Pancreas (tissue), 10 donors: ENCODE measurements around the gene GCGR. TPM values are rescaled to one million over a fixed set of nuclear protein-coding genes. Genes with fewer than 3 reads are reported as not detected.

ENCODE experiments used
- ATAC-seq, 4 donors: fragments of 200-7000 bp; cut with Tn5 transposase; one replicate each; pipeline versions ENCODE4 v1.8.0 to v1.9.1; 2020; ENCODE audit warnings: mild to moderate bottlenecking in 4 of 4, moderate library complexity in 4 of 4
- DNase-seq, 6 donors: peaks; one replicate each; pipeline ENCODE4 v3.0.0-alpha.2; 2020
- FAIRE-seq: peaks from 2 replicates; lab custom pipeline; 2012; peaks lifted over from hg19 to GRCh38; lab: Jason Lieb, UNC
- H3K27ac ChIP-seq, 4 donors: fragments of 200-600 bp; sonication (generic); 1 replicate in 3 of 4; 2 replicates in 1 of 4; pipeline versions ENCODE4 v1.5.0 to v1.8.0; 2020
- H3K27me3 ChIP-seq, 4 donors: fragments of 200-600 bp; one replicate each; pipeline ENCODE4 v1.8.0; 2021
- H3K36me3 ChIP-seq, 3 donors: fragments of 200-600 bp; sonication (generic) in 1 of 3; one replicate each; pipeline versions ENCODE4 v1.5.0 to v1.8.0; 2020 to 2021
- H3K4me1 ChIP-seq, 3 donors: fragments of 200-600 bp; one replicate each; pipeline ENCODE4 v1.8.0; 2021
- H3K4me3 ChIP-seq, 4 donors: fragments of 200-600 bp; sonication (generic) in 2 of 4; one replicate each; pipeline versions ENCODE4 v1.5.0 to v1.8.0; 2020 to 2021
- H3K9me3 ChIP-seq, 4 donors: fragments of 200-600 bp; one replicate each; pipeline ENCODE4 v1.8.0; 2021
- WGBS, 2 donors: extraction: QIAGEN DNeasy Blood & Tissue Kit; methylation state at CpG; one replicate each; pipeline ENCODE4 v1.1.7; 2013; 5-methylcytosine and 5-hydroxymethylcytosine counted together
- intact Hi-C, 3 donors: fragments of 100-400 bp; cut with DNase I; formaldehyde crosslinking; loops; one replicate each; pipeline versions ENCODE4 v1.11.1 to v1.14.2; 2022
- polyA plus RNA-seq, 2 donors: library from polyadenylated mRNA; stranded (reverse); fragments of 200-250 nt; gene quantifications; one replicate each; pipeline ENCODE4 v1.2.3, GENCODE V29; 2013
- total RNA-seq, 6 donors: library from RNA; stranded (reverse); fragmentation: NEBNext Ultra II Directional in 4 of 6; extraction: Animal tissue kit (Norgen Biotek cat#: 25700) in 4 of 6; gene quantifications; one replicate each; pipeline versions ENCODE4 v1.2.1 to v1.2.4, GENCODE V29; 2021 to 2023
- TF ChIP-seq, protein P1 (sequence below), 4 donors: fragments of 200-600 bp; sonication (generic) in 3 of 4; IDR thresholded peaks; one replicate each; pipeline versions ENCODE4 v1.5.0 to v1.8.0; 2021; ENCODE audit warnings: antibody characterized with exemption in 4 of 4
- donor health status: healthy with polysubstance abuse.
- donor health status: DM: no; HTN: no; CAD: no; lungs with moderate emphysema.
- donor health status: DM: no; HTN: no; CAD: no.
- donor health status: control.
- donor health status: control.
- donor health status: Bipolar disorder and iron deficiency.
- donor health status: DM: yes; HTN: yes; CAD: no.
- donor health status: DM: no; HTN: no; CAD: no.
- donor health status: DM: no; HTN: no; CAD: no.
- donor health status: DM: yes; HTN: yes; CAD: no.

Gene GCGR
- total and polyA plus RNA-seq, 8 donors = 0.28 to 22.7 (median 1.5) TPM; not detected in 1

DNA sequence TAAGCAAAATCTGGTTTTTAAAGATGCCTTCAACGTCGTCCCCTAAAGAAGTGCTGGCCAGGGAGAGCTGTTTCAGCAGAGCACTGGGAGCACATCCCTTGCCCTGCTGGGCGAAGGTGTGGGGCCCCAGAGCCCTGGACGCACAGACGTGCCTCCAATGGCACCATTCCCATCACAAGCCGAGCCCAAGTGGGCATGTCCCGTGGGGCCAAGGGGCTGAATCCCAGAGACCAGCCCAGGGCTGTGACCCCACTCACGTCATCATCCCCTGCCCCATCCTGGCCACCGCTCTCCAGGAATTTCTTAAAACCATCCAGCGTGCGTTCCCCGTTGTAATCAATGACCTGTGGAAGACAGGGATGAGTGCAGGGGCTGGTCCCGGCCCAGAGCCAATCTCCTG, 40.9 kb downstream of the GCGR start:
- WGBS, 2 donors = 77 to 78% methylated on average over 13 of the region's 13 CpGs
- TF ChIP-seq, protein P1, sequence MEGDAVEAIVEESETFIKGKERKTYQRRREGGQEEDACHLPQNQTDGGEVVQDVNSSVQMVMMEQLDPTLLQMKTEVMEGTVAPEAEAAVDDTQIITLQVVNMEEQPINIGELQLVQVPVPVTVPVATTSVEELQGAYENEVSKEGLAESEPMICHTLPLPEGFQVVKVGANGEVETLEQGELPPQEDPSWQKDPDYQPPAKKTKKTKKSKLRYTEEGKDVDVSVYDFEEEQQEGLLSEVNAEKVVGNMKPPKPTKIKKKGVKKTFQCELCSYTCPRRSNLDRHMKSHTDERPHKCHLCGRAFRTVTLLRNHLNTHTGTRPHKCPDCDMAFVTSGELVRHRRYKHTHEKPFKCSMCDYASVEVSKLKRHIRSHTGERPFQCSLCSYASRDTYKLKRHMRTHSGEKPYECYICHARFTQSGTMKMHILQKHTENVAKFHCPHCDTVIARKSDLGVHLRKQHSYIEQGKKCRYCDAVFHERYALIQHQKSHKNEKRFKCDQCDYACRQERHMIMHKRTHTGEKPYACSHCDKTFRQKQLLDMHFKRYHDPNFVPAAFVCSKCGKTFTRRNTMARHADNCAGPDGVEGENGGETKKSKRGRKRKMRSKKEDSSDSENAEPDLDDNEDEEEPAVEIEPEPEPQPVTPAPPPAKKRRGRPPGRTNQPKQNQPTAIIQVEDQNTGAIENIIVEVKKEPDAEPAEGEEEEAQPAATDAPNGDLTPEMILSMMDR (IDR thresholded peaks at IDR 0.05) = no peak
- ATAC-seq = no peak

GRCh38 chr17:81845361-81845760, 41.4 kb downstream of the GCGR start:
- no peak for FAIRE-seq
- Histone ChIP-seq H3K4me1 (peaks cover 0 to 15% (median 0%) of the 10 kb centered on the region in 3 donors), H3K27ac (no peak overlapping the region), H3K36me3 (peaks cover 18 to 71% (median 62%) of the 10 kb centered on the region in 3 donors), H3K27me3 (no peaks in the 10 kb centered on the region), H3K4me3 (no peak overlapping the region), H3K9me3 (no peaks in the 10 kb centered on the region)
- WGBS, 2 donors = 84 to 89% methylated on average over 13 of the region's 13 CpGs
- no peak for ATAC-seq
- DNase-seq = no peak
- intact Hi-C loops = no loop called here
- TF ChIP-seq, protein P1 (IDR thresholded peaks at IDR 0.05) = no peak

More for the DNA sequence above, 40.9 kb downstream of the GCGR start:
- Histone ChIP-seq H3K4me1 (peaks cover 0 to 15% (median 0%) of the 10 kb centered on the region in 3 donors), H3K9me3 (no peaks in the 10 kb centered on the region), H3K27ac (no peak overlapping the region), H3K27me3 (no peaks in the 10 kb centered on the region), H3K4me3 (no peak overlapping the region), H3K36me3 (peaks cover 18 to 67% (median 58%) of the 10 kb centered on the region in 3 donors)
- FAIRE-seq (no peak), DNase-seq (peak in 1 of 6 donors; percentile 66)
- intact Hi-C loops = no loop called here

GRCh38 chr17:81845881-81846742, 42.2 kb downstream of the GCGR start:
- H3K4me1 ChIP-seq = peaks cover 0 to 15% (median 0%) of the 10 kb centered on the region in 3 donors
- peaks cover 18 to 77% (median 64%) of the 10 kb centered on the region in 3 donors for H3K36me3 ChIP-seq
- intact Hi-C loops = no loop called here
- no peaks in the 10 kb centered on the region for H3K27me3 ChIP-seq
- DNase-seq = peak in 1 of 6 donors; percentile 66
- WGBS, 2 donors = 86 to 88% methylated on average over 33 to 38 of the region's 38 CpGs
- no peak overlapping the region for H3K4me3 ChIP-seq
- TF ChIP-seq, protein P1 (IDR thresholded peaks at IDR 0.05) = no peak
- ATAC-seq = no peak
- FAIRE-seq = no peak
- no peaks in the 10 kb centered on the region for H3K9me3 ChIP-seq
- no peak overlapping the region for H3K27ac ChIP-seq

- DNase-seq (peak in 1 of 6 donors; percentile 69), ATAC-seq (peak in 2 of 4 donors; percentile 1 to 15), FAIRE-seq (no peak)
- H3K27me3 ChIP-seq = no peaks in the 10 kb centered on the region
- no peaks in the 10 kb centered on the region for H3K9me3 ChIP-seq
- H3K27ac ChIP-seq = no peak overlapping the region
- peaks cover 18 to 86% (median 73%) of the 10 kb centered on the region in 3 donors for H3K36me3 ChIP-seq
- no peak overlapping the region for H3K4me3 ChIP-seq
- TF ChIP-seq, protein P1 (IDR thresholded peaks at IDR 0.05) = no peak
- H3K4me1 ChIP-seq = peaks cover 0 to 15% (median 0%) of the 10 kb centered on the region in 3 donors
- intact Hi-C loops = no loop called here
- 59 to 61% methylated on average over 24 of the region's 24 CpGs for WGBS, 2 donors
Observed at GRCh38 chr17:81846743-81847689, 43.1 kb downstream of the GCGR start.
